GM21360 (cell line): Measurements from ENCODE around the gene TFB1M.

Source experiments
- ATAC-seq: cut with Tn5 transposase; IDR thresholded peaks from one replicate; pipeline ENCODE4 v1.9.1; 2021; ENCODE audit warnings: mild to moderate bottlenecking, moderate library complexity; ENCODE audit not compliant: unreplicated experiment

Gene TFB1M

DNA sequence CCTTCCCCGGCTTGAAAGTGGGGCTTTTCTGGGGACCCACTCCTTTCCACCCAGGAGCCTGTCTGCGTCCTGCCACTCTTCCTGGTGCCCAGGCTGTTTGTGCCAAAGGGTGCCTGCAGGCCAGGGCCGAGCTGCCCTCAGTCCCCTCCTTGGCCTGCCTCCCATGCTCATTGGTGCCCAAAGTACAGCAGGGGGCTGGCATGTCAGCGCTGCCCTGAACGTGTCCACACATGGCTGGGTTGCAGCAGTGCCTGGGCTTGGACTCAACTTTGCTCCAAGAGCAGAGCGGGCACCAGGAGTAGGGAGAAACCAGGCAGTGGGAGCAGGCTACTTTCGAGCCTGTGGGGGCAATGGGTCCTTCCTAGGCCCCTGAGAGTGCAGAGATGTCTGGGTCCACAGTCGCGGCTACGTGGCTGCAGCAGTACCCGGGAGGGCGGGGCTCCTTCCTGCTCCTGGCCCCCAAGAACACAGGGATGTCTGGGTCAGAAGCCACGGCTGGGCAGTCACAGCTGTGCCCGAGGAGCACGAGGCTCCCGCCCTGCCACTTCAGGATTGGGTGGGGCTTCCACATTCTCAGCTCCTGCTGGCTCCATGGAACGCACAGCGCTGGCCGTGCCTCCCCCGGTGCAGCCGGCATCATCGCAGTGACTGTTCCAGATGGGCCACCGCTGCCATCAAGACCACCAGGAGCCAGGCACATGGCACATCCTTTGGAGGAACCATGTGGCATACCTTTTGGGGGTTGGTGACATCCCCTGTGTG lies 100.5 kb downstream of the TFB1M start:
- no peak for ATAC-seq

DNA sequence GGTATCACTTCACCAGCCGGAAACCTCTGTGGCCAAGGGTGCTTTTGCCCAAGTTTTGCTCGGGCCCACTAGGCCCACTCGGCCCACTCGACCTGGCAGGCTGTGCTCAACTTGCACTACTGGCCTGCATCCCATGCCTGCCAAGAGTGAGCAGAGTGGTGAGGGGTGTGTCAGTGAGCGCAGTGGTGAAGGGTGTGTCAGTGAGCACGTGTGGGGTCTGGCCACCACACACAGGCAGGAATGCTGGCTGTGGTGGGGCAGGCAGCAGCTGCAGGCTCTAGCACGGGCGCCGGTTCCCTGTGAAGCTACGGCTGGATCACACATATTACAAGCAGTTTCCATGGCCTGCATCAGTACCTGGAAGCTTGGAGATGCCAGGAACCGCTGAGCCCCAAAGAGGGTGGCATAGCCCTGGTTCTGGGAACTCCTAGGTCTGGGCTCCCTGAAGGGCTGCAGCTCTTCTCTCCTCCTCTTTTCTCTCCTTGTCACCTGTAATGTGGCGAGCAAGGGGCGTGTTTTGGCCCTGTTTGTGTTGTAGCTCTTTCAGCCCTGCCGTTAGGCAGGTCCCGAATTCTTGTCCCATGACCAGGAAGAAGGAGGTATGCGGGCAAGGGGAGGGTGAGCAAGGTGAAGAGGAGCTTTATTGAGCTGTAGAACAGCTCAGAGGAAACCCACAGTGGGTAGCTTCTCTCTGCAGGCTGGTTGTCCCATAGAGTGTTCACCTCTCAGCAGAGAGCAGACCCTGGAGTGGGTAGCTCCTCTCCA lies 101.5 kb downstream of the TFB1M start:
- ATAC-seq = no peak

DNA sequence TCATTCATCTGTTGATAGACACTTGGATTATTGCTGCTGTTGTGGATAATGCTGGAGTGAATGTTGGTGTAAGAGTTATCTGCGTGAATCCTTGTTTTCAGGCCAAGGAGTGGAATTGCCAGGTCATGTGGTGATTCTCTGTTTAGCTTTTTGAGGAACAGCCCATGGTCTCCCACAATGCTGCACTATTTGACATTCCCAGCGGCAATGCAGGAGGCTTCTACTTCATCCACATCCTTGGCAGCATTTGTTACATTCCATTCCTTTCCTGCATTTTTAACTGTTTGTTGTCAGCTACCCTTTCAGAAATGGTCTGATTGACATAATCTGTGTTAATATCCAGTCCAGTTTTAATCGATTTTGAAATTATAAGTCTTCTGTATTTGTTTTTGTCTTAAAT lies 102.2 kb downstream of the TFB1M start:
- ATAC-seq = no peak

DNA sequence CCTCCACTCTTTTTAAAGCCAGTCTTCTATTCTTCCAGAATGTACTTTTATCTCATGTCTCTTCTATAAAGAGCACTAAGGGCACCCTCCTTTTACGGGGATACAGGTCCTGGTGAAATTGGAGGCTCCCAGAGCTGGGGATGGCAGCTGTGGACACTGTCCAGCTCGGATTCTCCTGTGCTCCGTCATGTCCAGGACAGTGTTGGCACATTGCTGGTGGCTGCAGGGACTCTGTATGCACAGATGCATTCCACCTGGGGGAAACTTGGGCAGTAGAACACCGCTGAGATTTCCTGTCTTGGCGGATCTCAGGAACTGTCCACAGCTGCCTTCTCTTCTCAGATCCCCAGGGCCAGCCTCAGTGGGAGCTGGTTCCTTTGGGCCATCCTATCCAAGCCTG lies 107.1 kb downstream of the TFB1M start:
- ATAC-seq = no peak
